ENCODE data around the gene CAPS. TPM values are rescaled to one million over a fixed set of nuclear protein-coding genes. Genes with fewer than 3 reads are reported as not detected.
"Not testable (repeated sequence)": the region's sequence is repeated elsewhere in the genome, so short reads cannot be mapped to it uniquely, and the experiment has no call there.

The CAPS gene
- polyA plus RNA-seq, 2 of the 4 experiments (the other 2 are of a cell fraction): 1.4 to 1.7 TPM

DNA sequence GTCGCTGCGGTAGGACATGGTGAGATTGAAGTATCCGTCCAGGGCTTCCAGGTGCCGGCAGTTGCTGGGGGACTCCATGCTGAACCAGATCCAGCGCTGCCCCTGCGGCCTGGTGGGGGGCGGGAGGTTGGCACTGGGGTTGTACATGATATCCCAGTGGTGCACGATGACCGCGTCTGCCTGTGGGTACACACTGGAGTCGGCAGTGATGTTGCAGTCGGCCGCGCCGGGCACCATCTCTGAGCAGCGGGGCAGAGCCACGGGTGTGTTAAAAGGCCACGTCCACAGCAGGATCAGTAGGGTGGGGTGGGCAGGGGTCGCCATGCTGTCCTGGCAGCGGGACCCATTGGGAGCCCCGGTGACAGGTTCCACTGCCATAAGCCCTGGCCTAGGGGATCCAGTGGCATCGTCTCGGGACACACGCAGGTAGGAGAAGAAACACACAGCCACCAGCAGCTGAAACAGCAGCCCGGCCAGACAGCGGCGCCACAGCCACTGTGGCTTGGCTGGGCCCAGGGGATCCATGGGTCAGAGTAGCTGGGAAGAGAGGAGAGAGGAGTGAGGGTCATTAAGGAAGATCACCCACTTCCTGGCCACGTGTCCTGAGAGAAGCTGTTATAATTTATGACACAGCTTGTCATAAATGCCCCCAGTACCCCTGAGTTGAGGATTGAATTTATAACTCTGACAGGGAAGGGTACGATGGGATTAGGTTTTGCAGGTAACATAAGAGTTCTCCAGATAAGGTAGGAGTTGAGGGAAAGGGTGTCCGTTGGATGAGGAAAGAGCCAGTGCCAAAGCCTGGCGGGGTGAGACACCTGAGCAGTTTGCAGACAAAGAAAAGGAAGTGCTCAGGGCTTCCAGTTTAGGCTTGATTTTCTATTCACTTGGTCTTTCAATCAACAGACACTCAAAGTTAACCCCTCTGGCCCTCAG lies 46.6 kb upstream of the CAPS start (continued):
- TF ChIP-seq E2F6 (IDR thresholded peaks at IDR 0.05; ENCODE audit: borderline replicate concordance, low read depth): no peak
- no peak for TF ChIP-seq ZC3H11A (IDR thresholded peaks at IDR 0.05)
- TF ChIP-seq POLR2A (IDR thresholded peaks at IDR 0.05; ENCODE audit: low read length): no peak
- no peak for TF ChIP-seq CHD4 (IDR thresholded peaks at IDR 0.05; ENCODE audit: borderline replicate concordance)

- Histone ChIP-seq H3K27ac (peak overlapping the region; percentile 42 to 70; a peak in 2 of 6 replicates), H3K4me2 (0 out of 3 replicates have a peak overlapping the region, but pooled peaks have one; percentile 17), H3K4me3 (no peak overlapping the region), H3K4me1 (peaks cover 15% of the 10 kb centered on the region; the same call in 2 of the 3 replicates), H3K9me3 (no peaks in the 10 kb centered on the region)
- 58% methylated on average over 12 of the region's 12 CpGs for WGBS (ENCODE audit: missing lambda C conversion rate)
- DNase-seq (ENCODE audit: low read depth in 1 of 2, low spot score in 1 of 2) (no peak), FAIRE-seq (no peak), ATAC-seq (peak in 1 of 2 experiments; percentile 41; a peak in 1 of 6 replicates)
- TF ChIP-seq CEBPB (IDR thresholded peaks at IDR 0.05) (peak in 1 of 2 experiments; percentile 18; a peak in 1 of 4 replicates), HES2 (IDR thresholded peaks at IDR 0.05) (no peak), SMC3 (IDR thresholded peaks at IDR 0.05) (no peak), CBX2 (IDR thresholded peaks at IDR 0.05; ENCODE audit: borderline replicate concordance, low read depth) (no peak)
- ChIA-PET CTCF (interaction anchor here (0.7 to 2.4 kb wide), 3 partner anchors 22 to 67 kb away, joined by 3 to 7 read pairs (median 3); partner anchors contain the start of gene NRTN), POLR2A (interaction anchor here (1.0 kb wide), 1 partner anchor 43 kb away, joined by 4 read pairs; no protein-coding TSS in a partner anchor)
These were observed 43.1 kb upstream of the CAPS start for GRCh38 chr19:5870986-5871394.

DNA sequence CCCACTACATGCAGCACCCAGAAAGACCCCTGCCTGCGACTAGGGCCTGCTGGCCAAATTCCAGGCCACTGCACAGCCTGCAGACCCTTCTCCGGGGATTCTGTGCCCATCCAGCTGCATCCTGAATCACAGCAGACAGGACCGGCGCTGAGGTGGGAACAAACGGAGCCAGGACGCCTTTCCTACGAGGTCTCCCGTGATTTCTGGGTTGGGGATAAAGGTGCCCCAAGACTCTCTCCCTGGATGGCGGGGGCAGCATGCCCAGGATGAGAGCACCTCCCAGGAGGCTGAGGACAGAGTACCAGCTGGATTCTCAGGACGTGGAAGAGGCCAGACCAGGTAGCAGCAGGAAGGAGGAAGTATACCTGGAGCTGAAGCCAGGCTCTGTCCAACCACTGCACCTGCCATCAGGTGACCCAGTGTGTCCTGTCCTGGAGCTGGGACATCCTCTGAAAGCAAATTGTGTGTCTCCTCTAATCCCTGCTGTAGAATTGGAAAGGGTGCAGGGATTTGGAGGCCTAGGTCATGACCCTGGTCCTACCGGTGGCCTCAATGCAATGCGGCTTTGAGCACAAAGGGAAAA lies 40.3 kb upstream of the CAPS start:
- ChIA-PET CTCF (no interaction called here), POLR2A (no interaction called here)
- no peak for FAIRE-seq
- ATAC-seq: no peak
- TF ChIP-seq CHD4 (IDR thresholded peaks at IDR 0.05; ENCODE audit: borderline replicate concordance) (no peak), NFE2L2 (conservative IDR thresholded peaks at IDR 0.05; ENCODE audit: low read length) (no peak), FOSB (CRISPR knock-in tag; IDR thresholded peaks at IDR 0.05) (no peak), KDM1A (IDR thresholded peaks at IDR 0.05; ENCODE audit: low read depth) (no peak), HDAC2 (IDR thresholded peaks at IDR 0.05) (no peak), MAFK (IDR thresholded peaks at IDR 0.05; ENCODE audit: partially characterized antibody) (no peak), CHD2 (IDR thresholded peaks at IDR 0.05; ENCODE audit: low read length, partially characterized antibody) (no peak), TP53 (CRISPR knock-in tag; IDR thresholded peaks at IDR 0.05) (no peak), CBX2 (IDR thresholded peaks at IDR 0.05; ENCODE audit: borderline replicate concordance, low read depth) (no peak), ESRRA (IDR thresholded peaks at IDR 0.05; ENCODE audit: borderline replicate concordance, low read length) (no peak), NR3C1 (IDR thresholded peaks at IDR 0.05) (no peak), CEBPB (IDR thresholded peaks at IDR 0.05) (no peak), EP300 (IDR thresholded peaks at IDR 0.05) (no peak)
- DNase-seq (ENCODE audit: low read depth in 1 of 2, low spot score in 1 of 2): no peak
- 89% methylated on average over 4 of the region's 12 CpGs for WGBS (ENCODE audit: missing lambda C conversion rate)
- Histone ChIP-seq H3K4me1 (peaks cover 15% of the 10 kb centered on the region; the same call in 2 of the 3 replicates), H3K4me3 (no peak overlapping the region), H3K4me2 (no peak overlapping the region), H3K27ac (no peak overlapping the region), H3K9me3 (no peaks in the 10 kb centered on the region)

- H3K4me2 ChIP-seq; H3K4me3 ChIP-seq; POLR2A ChIA-PET; ATAC-seq; H3K9me3 ChIP-seq; DNase-seq (ENCODE audit: low read depth in 1 of 2, low spot score in 1 of 2); H3K27ac ChIP-seq; FAIRE-seq; TF ChIP-seq FOSL2 (IDR thresholded peaks at IDR 0.05): not testable (repeated sequence)
- WGBS (ENCODE audit: missing lambda C conversion rate): 79% methylated on average over 7 of the region's 7 CpGs
- CTCF ChIA-PET: interaction anchor here (0.9 kb wide), 1 partner anchor 71 kb away, joined by 3 read pairs; no protein-coding TSS in a partner anchor
- TF ChIP-seq FOSL2 (CRISPR knock-in tag; IDR thresholded peaks at IDR 0.05): 0 out of 2 replicates have a peak, but pooled peaks have one; percentile 5
- H3K4me1 ChIP-seq: peaks cover 18% of the 10 kb centered on the region
These were observed 39.6 kb upstream of the CAPS start for GRCh38 chr19:5874496-5874895.
